ENCODE data around the gene HS3ST1. TPM values are rescaled to one million over a fixed set of nuclear protein-coding genes. Genes with fewer than 3 reads are reported as not detected.

The HS3ST1 gene
- total RNA-seq, 1 experiment from 2014 or later = not detected

DNA sequence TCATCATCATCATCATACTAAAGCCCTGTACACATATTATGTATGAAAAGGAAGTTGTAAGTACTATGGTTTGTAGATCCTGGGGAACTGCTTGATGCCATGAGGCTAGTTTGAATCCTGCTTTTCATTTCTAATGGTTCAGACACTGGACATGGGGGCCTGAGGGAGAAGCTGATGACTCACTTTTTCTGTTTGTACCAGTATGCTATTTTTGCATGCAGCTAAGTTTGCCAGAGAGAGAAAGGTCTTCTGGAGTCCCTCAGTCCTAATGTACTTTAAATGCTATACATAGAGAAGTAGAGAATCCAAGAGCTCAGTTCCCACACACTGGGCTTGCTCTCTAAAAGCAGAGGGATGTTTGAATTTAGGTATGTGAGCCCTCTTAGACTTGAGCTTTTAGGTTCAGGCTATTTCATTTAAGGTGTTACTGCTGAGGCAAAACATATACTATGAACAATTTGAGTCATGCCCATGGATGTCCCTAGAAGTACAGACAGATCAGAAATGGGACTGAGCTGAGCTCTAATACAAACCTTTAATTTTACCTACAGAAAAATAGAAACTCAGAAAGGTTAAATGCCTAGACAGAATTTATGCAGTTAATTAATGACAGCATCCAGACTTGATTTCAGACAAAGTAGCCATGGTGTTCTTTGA, 17.6 kb upstream of the HS3ST1 start:
- no peaks in the 10 kb centered on the region for H3K36me3 ChIP-seq
- H3K27me3 ChIP-seq (replicated peaks) = no peaks in the 10 kb centered on the region
- no peak overlapping the region for H3K27ac ChIP-seq
- no peak overlapping the region for H3K4me3 ChIP-seq
- no peak for DNase-seq (ENCODE audit: low read depth in 1 of 2, low spot score in 2 of 2)
- H3K4me1 ChIP-seq (replicated peaks) = no peaks in the 10 kb centered on the region
- no peaks in the 10 kb centered on the region for H3K9me3 ChIP-seq (replicated peaks)

DNA sequence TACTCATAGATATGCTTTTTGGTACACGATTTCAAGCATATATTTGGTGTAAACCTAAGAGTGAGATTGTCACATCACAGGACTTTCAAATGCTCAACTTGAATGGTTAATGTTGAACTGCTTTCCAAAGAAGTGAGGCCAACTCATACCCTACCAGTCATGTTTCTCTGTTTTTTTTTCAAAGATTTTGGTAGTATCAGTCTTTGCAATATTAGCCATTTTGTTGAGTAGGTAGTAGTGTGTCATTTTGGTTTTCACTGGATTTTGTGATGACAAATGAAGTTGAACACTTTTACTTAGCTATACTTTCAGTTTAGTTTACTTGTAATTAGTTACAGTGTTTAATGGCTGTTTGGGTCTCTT, 12.5 kb upstream of the HS3ST1 start:
- H3K27ac ChIP-seq = no peak overlapping the region
- H3K4me1 ChIP-seq (replicated peaks) = no peaks in the 10 kb centered on the region
- H3K4me3 ChIP-seq = no peak overlapping the region
- H3K27me3 ChIP-seq (replicated peaks) = no peaks in the 10 kb centered on the region
- DNase-seq (ENCODE audit: low read depth in 1 of 2, low spot score in 2 of 2) = no peak
- H3K9me3 ChIP-seq (replicated peaks) = no peaks in the 10 kb centered on the region
- H3K36me3 ChIP-seq = no peaks in the 10 kb centered on the region

DNA sequence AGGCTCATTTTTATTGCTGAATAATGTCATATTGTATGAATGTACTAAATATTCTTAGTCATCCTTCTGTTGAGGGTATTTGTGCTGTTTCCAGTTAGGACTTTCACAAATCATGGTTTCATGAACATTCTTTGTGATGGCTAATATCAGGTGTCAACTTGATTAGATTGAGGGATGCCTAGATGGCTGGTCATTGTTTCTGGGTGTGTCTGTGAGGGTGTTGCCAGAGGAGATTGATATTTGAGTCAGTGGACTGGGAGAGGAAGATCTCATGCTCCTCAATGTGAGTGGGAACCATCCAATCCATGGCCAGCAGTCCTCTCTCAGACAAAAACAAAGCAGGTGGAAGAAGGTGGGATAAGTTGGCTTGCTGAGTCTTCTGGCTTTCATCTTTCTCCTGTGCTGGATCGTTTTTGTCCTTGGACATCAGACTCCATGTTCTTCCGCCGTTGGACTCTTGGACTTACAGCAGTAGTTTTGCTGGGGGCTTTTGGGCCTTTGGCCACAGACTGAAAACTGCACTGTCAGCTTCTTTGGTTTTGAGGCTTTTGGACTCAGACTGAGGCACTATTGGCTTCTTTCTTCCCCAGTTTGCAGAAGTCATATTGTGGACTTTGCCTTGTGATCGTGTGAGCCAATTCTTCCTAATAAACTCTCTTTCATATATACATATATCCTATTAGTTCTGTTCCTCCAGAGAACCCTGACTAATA, 11.9 kb upstream of the HS3ST1 start:
- Histone ChIP-seq H3K27ac (no peak overlapping the region), H3K27me3 (replicated peaks) (no peaks in the 10 kb centered on the region), H3K4me1 (replicated peaks) (no peaks in the 10 kb centered on the region), H3K36me3 (no peaks in the 10 kb centered on the region), H3K9me3 (replicated peaks) (no peaks in the 10 kb centered on the region), H3K4me3 (no peak overlapping the region)
- no peak for DNase-seq (ENCODE audit: low read depth in 1 of 2, low spot score in 2 of 2)

DNA sequence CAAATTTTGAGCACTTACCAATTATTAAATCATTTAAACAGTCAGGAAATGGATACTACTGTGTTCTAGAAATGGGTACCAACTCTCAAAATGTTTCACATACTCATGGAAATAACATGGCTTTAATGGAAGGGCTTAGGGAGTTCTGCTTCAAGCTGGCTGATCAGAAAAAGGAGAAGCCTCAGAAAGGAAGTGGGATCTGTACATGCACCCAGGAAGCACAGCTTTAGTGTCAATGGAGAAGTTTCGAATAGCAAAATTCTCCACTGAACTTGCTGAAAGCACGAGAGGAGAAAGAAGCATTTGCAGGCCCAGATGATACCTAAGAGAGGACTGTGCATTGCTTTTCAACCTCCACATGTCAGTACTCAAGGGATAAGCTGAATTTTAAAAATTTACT, 11.1 kb upstream of the HS3ST1 start:
- H3K27ac ChIP-seq = no peak overlapping the region
- no peak overlapping the region for H3K4me3 ChIP-seq
- H3K36me3 ChIP-seq = no peaks in the 10 kb centered on the region
- DNase-seq (ENCODE audit: low read depth in 1 of 2, low spot score in 2 of 2) = no peak
- no peaks in the 10 kb centered on the region for H3K9me3 ChIP-seq (replicated peaks)
- no peaks in the 10 kb centered on the region for H3K4me1 ChIP-seq (replicated peaks)
- no peaks in the 10 kb centered on the region for H3K27me3 ChIP-seq (replicated peaks)

DNA sequence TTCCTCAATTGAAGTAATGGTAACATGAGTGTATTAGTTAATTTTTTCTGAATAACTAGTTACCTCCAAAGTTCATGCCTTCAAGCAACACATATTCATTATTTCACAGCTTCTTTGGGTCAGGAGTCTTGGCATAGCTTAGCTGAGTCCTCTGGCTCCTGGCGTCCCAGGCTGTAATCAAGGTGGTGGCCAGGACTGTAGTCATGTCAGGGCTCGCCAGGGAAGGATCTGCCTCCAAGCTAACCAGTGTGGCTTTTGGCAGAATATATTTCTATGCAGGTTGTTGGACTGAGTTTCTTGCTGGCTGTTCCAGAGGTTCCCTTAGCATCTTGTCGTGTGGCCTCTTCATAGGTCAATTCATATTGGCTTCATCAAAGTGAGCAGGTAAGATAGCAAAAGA, 10.0 kb upstream of the HS3ST1 start:
- no peak overlapping the region for H3K27ac ChIP-seq
- no peak for DNase-seq (ENCODE audit: low read depth in 1 of 2, low spot score in 2 of 2)
- no peaks in the 10 kb centered on the region for H3K9me3 ChIP-seq (replicated peaks)
- H3K27me3 ChIP-seq (replicated peaks) = no peaks in the 10 kb centered on the region
- no peak overlapping the region for H3K4me3 ChIP-seq
- H3K4me1 ChIP-seq (replicated peaks) = no peaks in the 10 kb centered on the region
- H3K36me3 ChIP-seq = no peaks in the 10 kb centered on the region

DNA sequence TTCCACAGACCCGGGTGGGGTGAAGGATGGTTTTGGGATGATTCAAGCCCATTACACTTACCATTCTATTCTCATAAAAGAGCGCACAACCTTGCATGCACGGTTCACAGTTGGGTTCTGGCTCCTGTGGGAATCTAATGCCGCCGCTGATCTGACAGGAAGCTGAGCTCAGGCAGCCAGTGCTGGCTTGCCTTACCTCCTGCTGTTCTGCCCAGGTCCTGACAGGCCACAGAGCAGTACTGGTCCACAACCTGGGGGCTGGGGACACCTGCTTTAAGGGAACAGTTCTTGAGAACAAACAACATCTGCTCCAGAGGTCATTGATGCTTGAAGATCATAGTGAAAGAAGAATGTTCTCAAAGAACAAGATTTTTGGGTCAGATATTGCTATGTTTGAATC, 8.0 kb upstream of the HS3ST1 start:
- Histone ChIP-seq H3K27ac (no peak overlapping the region), H3K4me1 (replicated peaks) (no peaks in the 10 kb centered on the region), H3K9me3 (replicated peaks) (no peaks in the 10 kb centered on the region), H3K4me3 (no peak overlapping the region), H3K27me3 (replicated peaks) (no peaks in the 10 kb centered on the region), H3K36me3 (no peaks in the 10 kb centered on the region)
- DNase-seq (ENCODE audit: low read depth in 1 of 2, low spot score in 2 of 2) = no peak

DNA sequence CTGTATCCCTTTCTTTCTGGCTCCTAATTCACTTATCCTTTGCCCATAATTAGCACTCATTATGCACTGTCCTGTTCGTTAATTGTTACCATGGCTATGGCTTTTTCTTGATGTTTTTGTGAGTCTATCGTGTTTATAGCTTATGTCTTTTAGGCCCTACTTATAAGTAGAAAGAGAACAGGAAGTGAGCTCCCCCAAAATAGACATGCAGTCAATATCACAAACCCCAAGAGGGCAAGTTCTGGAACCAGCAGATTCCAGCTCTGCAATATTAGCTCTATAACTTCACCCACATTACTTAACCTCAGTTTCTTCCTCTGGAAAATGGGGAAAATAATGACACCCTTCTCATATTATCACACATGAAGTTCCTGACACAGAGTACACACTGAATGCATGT, 7.4 kb upstream of the HS3ST1 start:
- Histone ChIP-seq H3K9me3 (replicated peaks) (no peaks in the 10 kb centered on the region), H3K36me3 (no peaks in the 10 kb centered on the region), H3K4me1 (replicated peaks) (no peaks in the 10 kb centered on the region), H3K27me3 (replicated peaks) (no peaks in the 10 kb centered on the region), H3K27ac (no peak overlapping the region), H3K4me3 (no peak overlapping the region)
- DNase-seq (ENCODE audit: low read depth in 1 of 2, low spot score in 2 of 2) = no peak

DNA sequence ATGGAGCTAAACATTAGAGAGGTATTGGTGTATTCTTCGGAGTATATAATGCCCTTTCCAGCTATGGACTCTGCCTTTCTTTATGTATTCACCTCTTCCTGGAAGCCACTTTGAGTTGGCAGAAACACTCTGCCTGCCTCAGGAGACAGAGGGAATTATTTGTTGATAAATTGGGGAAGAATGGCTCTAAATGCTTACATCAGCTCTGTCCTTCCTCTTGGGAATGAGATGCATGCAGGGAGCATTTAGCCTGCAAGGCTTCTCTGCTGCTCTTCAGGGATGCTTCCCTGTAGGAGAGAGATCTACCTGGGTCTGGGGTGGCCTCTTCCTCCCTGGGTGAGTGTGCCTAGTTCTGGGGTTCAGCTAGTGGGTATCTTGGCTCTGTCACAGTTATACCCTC, 6.9 kb upstream of the HS3ST1 start:
- H3K27ac ChIP-seq = no peak overlapping the region
- no peaks in the 10 kb centered on the region for H3K4me1 ChIP-seq (replicated peaks)
- H3K4me3 ChIP-seq = no peak overlapping the region
- no peak for DNase-seq (ENCODE audit: low read depth in 1 of 2, low spot score in 2 of 2)
- no peaks in the 10 kb centered on the region for H3K27me3 ChIP-seq (replicated peaks)
- no peaks in the 10 kb centered on the region for H3K9me3 ChIP-seq (replicated peaks)
- H3K36me3 ChIP-seq = no peaks in the 10 kb centered on the region

DNA sequence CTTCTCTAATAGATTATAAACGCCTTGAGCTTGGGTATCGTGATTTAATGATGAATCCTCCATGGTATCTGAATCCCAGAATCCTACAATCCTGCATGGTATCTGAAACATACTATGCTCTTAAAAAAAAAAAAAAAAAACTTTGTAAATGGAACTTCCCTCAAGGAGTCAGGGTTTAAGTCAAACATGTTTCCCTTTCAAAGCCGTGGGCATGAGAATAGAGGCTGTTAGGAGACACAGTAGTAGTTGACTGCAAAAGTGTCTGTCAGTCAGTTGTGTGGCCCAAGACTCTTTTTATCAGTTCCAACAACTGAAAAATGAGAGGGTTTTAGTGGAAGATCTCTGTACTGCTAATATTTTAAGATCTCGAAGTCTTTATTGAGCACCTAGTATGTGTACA, 2.4 kb upstream of the HS3ST1 start:
- no peak for DNase-seq (ENCODE audit: low read depth in 1 of 2, low spot score in 2 of 2)
- Histone ChIP-seq H3K4me1 (replicated peaks) (no peaks in the 10 kb centered on the region), H3K4me3 (no peak overlapping the region), H3K27ac (no peak overlapping the region), H3K9me3 (replicated peaks) (no peaks in the 10 kb centered on the region), H3K27me3 (replicated peaks) (no peaks in the 10 kb centered on the region), H3K36me3 (no peaks in the 10 kb centered on the region)

DNA sequence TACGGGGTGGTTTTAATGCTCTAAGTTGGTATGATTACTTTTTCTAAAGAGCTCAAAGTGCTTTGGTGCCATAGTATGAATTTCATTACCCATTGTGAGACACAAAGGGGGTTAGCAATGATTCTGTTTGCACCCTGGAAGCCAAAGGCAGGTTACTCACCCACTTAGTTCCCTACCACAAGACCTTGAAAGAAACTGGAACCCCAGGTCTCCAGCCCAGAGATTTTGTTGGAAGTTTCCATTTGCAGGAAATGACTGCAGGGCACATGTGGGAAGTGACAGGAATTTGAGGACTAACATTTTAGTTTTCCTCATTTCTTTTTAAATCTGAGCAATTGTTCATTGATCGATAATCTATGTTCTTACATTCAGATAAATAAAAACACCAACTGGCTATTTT, 1.8 kb upstream of the HS3ST1 start:
- Histone ChIP-seq H3K36me3 (no peaks in the 10 kb centered on the region), H3K4me3 (no peak overlapping the region), H3K9me3 (replicated peaks) (no peaks in the 10 kb centered on the region), H3K27ac (no peak overlapping the region), H3K4me1 (replicated peaks) (no peaks in the 10 kb centered on the region), H3K27me3 (replicated peaks) (no peaks in the 10 kb centered on the region)
- no peak for DNase-seq (ENCODE audit: low read depth in 1 of 2, low spot score in 2 of 2)

DNA sequence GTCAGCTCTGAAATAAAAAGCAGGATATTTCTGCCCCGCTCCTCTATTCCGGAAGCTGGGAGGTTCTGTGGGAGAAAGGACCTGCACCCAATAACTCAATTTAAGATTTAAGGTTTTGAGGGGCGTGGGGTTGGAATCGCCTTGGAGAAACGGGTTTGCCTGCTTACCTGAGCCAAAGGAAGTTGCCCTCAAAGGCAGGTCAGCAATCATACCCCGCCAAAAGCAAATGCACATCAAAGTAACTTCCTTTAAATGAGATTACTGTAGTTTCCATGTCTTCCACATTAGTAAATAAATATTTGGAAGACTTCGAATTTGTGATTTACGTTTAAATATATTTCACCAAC, 978 bp upstream of the HS3ST1 start:
- Histone ChIP-seq H3K27me3 (replicated peaks) (no peaks in the 10 kb centered on the region), H3K4me1 (replicated peaks) (no peaks in the 10 kb centered on the region), H3K4me3 (no peak overlapping the region), H3K27ac (no peak overlapping the region), H3K36me3 (no peaks in the 10 kb centered on the region), H3K9me3 (replicated peaks) (no peaks in the 10 kb centered on the region)
- DNase-seq (ENCODE audit: low read depth in 1 of 2, low spot score in 2 of 2) = no peak

DNA sequence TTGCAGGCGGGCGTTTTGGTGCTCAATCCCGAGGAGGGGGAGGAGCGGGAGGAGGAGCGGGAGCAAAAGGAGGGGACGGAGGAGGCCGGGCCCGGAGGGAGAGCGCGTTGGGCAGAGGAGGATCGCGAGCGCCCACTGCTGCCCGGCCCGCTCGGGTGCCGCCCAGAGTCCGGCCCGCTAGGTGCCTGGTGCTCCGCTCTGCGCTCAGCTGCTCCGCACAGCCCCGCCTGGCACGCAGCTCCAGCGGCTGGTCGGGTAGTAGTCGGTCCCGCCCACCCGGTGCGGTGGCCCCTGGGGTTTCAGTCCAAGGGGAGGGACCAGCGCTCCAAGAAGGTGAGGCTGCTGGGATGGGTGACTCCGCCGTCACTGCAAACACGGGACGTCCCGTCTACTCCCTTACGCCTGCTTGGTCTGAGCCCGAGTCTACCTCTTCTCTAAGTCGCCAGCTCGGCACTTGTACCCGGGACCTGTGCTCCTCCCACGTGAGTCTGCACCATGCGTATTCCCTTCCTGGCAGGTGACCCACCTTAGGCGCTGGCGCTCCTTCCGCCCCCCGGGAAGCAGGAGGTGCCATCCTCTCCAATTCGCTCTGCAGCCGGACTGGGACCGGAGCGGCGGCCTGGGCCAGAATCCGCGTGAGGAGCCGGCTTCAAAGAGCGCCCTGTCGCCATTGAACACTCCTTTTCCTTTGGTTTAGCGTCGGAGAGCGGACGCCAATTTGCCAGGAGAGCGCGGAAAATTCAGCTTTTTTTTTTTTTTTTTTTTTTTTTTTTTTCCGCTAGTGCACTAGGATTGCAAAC, 405 bp upstream of the HS3ST1 start:
- Histone ChIP-seq H3K27me3 (replicated peaks) (no peaks in the 10 kb centered on the region), H3K4me3 (no peak overlapping the region), H3K9me3 (replicated peaks) (no peaks in the 10 kb centered on the region), H3K4me1 (replicated peaks) (no peaks in the 10 kb centered on the region), H3K36me3 (no peaks in the 10 kb centered on the region), H3K27ac (no peak overlapping the region)
- DNase-seq (ENCODE audit: low read depth in 1 of 2, low spot score in 2 of 2) = no peak

DNA sequence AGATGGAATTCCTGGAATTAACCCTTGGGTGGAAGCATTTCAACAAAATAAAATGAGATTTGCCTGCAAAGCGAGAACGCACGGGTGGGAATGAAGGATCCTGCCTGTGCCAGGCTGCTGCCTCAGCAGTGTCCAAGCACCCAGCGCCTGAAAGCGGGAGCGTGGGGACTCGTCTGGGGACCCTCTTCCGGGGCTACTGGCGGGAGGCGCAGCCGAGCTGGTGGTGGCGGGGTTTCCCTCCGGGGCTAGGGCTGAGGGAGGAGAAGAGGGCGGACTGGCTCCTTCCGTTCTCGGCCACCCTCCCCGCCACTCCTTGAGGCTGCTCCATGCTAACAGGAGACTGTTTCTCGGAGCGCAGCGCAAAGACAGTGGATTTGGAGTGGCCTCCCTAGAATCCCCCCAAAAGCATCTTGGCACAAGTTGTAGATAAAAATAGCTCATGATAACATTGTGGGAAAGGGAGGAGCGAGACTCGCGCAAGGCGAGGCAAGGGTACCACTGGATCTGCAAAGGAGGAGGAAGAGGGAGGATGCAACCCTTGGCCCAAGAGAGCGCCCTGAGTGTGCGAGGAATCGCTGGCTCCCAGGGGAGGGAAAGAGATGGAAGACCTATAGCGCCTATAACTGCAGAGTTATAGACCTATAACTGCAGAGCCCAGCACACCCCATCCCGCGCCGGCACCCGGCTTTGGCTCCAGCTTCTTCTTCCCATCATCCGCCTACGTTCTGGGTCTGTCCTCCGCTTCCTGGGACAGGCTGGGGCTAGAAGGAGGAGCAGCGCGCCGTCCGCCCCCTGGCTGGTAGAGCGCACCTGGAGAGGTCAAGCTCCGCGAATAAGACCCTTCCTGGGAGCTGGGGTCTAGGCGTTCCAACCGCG, 1.3 kb downstream of the HS3ST1 start:
- Histone ChIP-seq H3K4me3 (no peak overlapping the region), H3K4me1 (replicated peaks) (no peaks in the 10 kb centered on the region), H3K27me3 (replicated peaks) (no peaks in the 10 kb centered on the region), H3K36me3 (no peaks in the 10 kb centered on the region), H3K9me3 (replicated peaks) (no peaks in the 10 kb centered on the region), H3K27ac (no peak overlapping the region)
- no peak for DNase-seq (ENCODE audit: low read depth in 1 of 2, low spot score in 2 of 2)

DNA sequence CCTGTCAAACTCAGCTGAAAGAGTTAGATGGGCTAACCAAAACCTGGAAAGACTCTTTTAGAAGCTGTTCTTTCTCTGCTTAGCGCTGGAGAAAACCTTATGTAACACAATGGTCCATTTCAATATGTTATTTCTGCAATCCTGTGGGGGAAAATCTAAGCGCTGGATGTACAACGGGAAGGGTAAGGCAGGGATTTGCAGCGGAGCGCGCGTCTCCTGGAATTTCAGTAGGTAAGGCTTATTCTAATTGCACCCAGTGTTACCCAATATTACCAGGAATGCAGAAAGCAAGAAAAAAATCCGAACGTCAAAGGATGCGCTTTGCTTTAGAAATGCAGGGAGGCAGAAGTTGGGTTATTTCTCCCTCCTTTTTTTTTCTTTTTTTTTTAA, 2.0 kb downstream of the HS3ST1 start:
- no peak overlapping the region for H3K27ac ChIP-seq
- no peak for DNase-seq (ENCODE audit: low read depth in 1 of 2, low spot score in 2 of 2)
- H3K9me3 ChIP-seq (replicated peaks) = no peaks in the 10 kb centered on the region
- no peak overlapping the region for H3K4me3 ChIP-seq
- H3K36me3 ChIP-seq = no peaks in the 10 kb centered on the region
- no peaks in the 10 kb centered on the region for H3K4me1 ChIP-seq (replicated peaks)
- H3K27me3 ChIP-seq (replicated peaks) = no peaks in the 10 kb centered on the region

Measured in SJSA1 (cell line).